OCI-LY7 (cell line): ENCODE data around the gene ARHGAP21. TPM values are rescaled to one million over a fixed set of nuclear protein-coding genes. Genes with fewer than 3 reads are reported as not detected.

ENCODE experiments used
- BruUV-seq: library from RNA; stranded (reverse); fragments of 400-500 nt; replicated peaks from 2 replicates; lab custom pipeline; 2021; lab: Mats Ljungman, UMichigan
- CTCF ChIA-PET: fragments of 300-600 bp; sonication (Branson Sonifier 250); formaldehyde crosslinking; loops from one replicate; lab custom pipeline; 2022; ENCODE audit warnings: antibody characterized with exemption; ENCODE audit not compliant: unreplicated experiment; lab: Charles Lee
- POLR2A ChIA-PET: fragments of 300-600 bp; sonication (Branson Sonifier 250); formaldehyde crosslinking; loops from one replicate; lab custom pipeline; 2022; ENCODE audit warnings: antibody characterized with exemption; lab: Charles Lee
- DNase-seq: peaks from one replicate; pipeline ENCODE4 v3.0.0-alpha.2; 2015; ENCODE audit warnings: low spot score
- H2AFZ ChIP-seq: fragments of 200-600 bp; sonication (generic), shearing (Covaris generic); 2 replicates; pipeline ENCODE4 v1.6.1; 2014; ENCODE audit warnings: mild to moderate bottlenecking, antibody characterized with exemption, low read length, moderate library complexity
- H3K27ac ChIP-seq: fragments of 200-600 bp; sonication (generic); 2 replicates; pipeline ENCODE4 v1.5.1; 2014; ENCODE audit warnings: mixed run types, low read depth, mild to moderate bottlenecking, moderate library complexity, low read length, inconsistent platforms; ENCODE audit not compliant: poor library complexity, severe bottlenecking
- H3K36me3 ChIP-seq: fragments of 200-600 bp; sonication (generic); 2 replicates; pipeline ENCODE4 v1.6.1; 2014; ENCODE audit warnings: mild to moderate bottlenecking, antibody characterized with exemption, low read length, moderate library complexity, mixed read lengths; ENCODE audit not compliant: insufficient read depth
- H3K4me1 ChIP-seq: fragments of 200-600 bp; sonication (generic); 2 replicates; pipeline ENCODE4 v1.5.1; 2014; ENCODE audit warnings: mild to moderate bottlenecking, low read length; ENCODE audit not compliant: insufficient read depth, poor library complexity, severe bottlenecking
- H3K4me2 ChIP-seq: fragments of 200-600 bp; sonication (generic); 2 replicates; pipeline ENCODE4 v1.6.1; 2014; ENCODE audit warnings: mild to moderate bottlenecking, low read length
- H3K4me3 ChIP-seq: fragments of 200-600 bp; sonication (generic); 2 replicates; pipeline ENCODE4 v1.5.1; 2014; ENCODE audit warnings: mild to moderate bottlenecking, low read depth, low read length; ENCODE audit not compliant: poor library complexity, severe bottlenecking
- H3K79me2 ChIP-seq: fragments of 200-600 bp; sonication (generic); 2 replicates; pipeline ENCODE4 v1.6.1; 2016; ENCODE audit warnings: low read depth, mild to moderate bottlenecking, low read length, moderate library complexity, mixed read lengths; ENCODE audit not compliant: insufficient read depth
- H3K9me2 ChIP-seq: fragments of 200-600 bp; sonication (generic); 2 replicates; pipeline ENCODE4 v1.6.1; 2016; ENCODE audit warnings: mild to moderate bottlenecking, low read length, mixed read lengths; ENCODE audit not compliant: insufficient read depth
- H3K9me3 ChIP-seq: fragments of 200-600 bp; sonication (generic); 2 replicates; pipeline ENCODE4 v1.6.1; 2014; ENCODE audit warnings: mild to moderate bottlenecking, mixed run types, low read length, mixed read lengths
- H4K20me1 ChIP-seq: fragments of 200-600 bp; sonication (generic); 2 replicates; pipeline ENCODE4 v1.6.1; 2014; ENCODE audit warnings: mild to moderate bottlenecking, antibody characterized with exemption, low read length, moderate library complexity, mixed read lengths; ENCODE audit not compliant: insufficient read depth
- EZH2phosphoT487 ChIP-seq: fragments of 200-600 bp; sonication (generic); IDR thresholded peaks from 2 replicates; pipeline ENCODE4 v1.6.1; 2018; ENCODE audit warnings: low read depth, borderline replicate concordance, mild to moderate bottlenecking, mixed run types, antibody characterized with exemption, low read length, moderate library complexity, mixed read lengths
- intact Hi-C: fragments of 100-400 bp; cut with micrococcal nuclease; formaldehyde crosslinking; loops from one replicate; pipeline ENCODE4 v1.10.0; 2022; ENCODE audit not compliant: unreplicated experiment
- total RNA-seq, 2 experiments: library from RNA; depleted of rRNA in 1 of 2; stranded (reverse); fragments of >200 nt in 1 of 2; shearing (Covaris generic) in 1 of 2; gene quantifications; 2 replicates each; pipeline ENCODE4 v1.2.3, GENCODE V29; 2014 to 2022
- TF ChIP-seq, protein P1 (sequence below): fragments of 200-600 bp; sonication (generic); conservative IDR thresholded peaks from 2 replicates; pipeline ENCODE4 v1.5.1; 2014; ENCODE audit warnings: mild to moderate bottlenecking, antibody characterized with exemption, low read length, moderate library complexity, mixed read lengths

ARHGAP21 gene
- total RNA-seq, 2 experiments from 2014 or later, result 24.2 to 44.9 TPM

DNA sequence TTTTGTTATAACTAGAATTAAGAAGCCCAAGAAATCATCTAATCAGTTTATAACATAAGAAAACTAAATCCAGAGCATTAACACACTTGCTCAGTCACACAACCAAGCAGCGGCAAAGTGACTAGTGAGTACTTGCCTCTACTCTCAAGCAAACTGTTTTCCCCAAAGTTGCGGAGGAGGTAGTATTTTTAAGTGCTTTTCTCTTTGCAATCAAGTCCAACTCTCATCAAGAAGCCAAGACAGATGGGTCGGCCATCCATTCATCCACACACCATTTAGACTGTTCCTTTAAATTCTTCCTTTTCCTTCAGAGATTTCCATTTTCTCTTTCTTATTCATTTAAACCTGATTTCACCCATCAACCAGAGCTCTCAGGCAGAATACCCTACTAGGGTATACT lies 25.4 kb downstream of the ARHGAP21 start:
- Histone ChIP-seq H4K20me1 (no peaks in the 10 kb centered on the region), H3K9me2 (no peaks in the 10 kb centered on the region), H3K27ac (no peak overlapping the region), H3K79me2 (no peaks in the 10 kb centered on the region), H3K4me1 (no peaks in the 10 kb centered on the region), H3K36me3 (no peaks in the 10 kb centered on the region), H3K4me2 (no peak overlapping the region), H2AFZ (no peak overlapping the region), H3K9me3 (no peaks in the 10 kb centered on the region), H3K4me3 (no peak overlapping the region)
- TF ChIP-seq, protein P1, sequence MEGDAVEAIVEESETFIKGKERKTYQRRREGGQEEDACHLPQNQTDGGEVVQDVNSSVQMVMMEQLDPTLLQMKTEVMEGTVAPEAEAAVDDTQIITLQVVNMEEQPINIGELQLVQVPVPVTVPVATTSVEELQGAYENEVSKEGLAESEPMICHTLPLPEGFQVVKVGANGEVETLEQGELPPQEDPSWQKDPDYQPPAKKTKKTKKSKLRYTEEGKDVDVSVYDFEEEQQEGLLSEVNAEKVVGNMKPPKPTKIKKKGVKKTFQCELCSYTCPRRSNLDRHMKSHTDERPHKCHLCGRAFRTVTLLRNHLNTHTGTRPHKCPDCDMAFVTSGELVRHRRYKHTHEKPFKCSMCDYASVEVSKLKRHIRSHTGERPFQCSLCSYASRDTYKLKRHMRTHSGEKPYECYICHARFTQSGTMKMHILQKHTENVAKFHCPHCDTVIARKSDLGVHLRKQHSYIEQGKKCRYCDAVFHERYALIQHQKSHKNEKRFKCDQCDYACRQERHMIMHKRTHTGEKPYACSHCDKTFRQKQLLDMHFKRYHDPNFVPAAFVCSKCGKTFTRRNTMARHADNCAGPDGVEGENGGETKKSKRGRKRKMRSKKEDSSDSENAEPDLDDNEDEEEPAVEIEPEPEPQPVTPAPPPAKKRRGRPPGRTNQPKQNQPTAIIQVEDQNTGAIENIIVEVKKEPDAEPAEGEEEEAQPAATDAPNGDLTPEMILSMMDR, result no peak
- TF ChIP-seq EZH2phosphoT487, result no peak
- intact Hi-C loops, result no loop called here
- POLR2A ChIA-PET, result interaction anchor here (0.7 to 1.3 kb wide), 4 partner anchors 9 to 320 kb away, joined by 3 to 4 read pairs (median 3); no protein-coding TSS in a partner anchor
- CTCF ChIA-PET, result no interaction called here
- BruUV-seq, result no TSS peak
- DNase-seq, result no peak

DNA sequence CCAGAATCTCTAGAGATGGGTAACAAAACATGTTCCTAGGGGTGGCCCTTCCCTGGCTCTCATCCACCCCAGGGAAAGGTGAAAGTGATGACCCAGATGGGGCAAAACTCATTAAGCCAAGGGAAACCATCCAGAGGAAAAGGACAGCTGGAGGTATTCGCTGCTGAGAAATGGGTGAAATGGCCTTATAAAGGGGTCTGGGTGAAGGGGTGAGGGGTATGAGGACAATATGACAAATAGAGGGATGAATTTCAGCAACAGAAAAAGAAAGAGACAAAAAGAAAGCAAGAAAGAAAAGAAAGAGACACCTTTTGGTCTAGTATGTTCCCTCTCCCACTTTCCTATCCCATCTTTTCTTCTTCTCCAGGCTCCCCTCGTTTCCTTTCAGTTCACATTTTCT lies 26.6 kb downstream of the ARHGAP21 start:
- Histone ChIP-seq H2AFZ (no peak overlapping the region), H3K27ac (no peak overlapping the region), H3K4me2 (no peak overlapping the region), H3K4me3 (no peak overlapping the region), H3K9me2 (no peaks in the 10 kb centered on the region), H3K79me2 (no peaks in the 10 kb centered on the region), H3K9me3 (no peaks in the 10 kb centered on the region), H4K20me1 (no peaks in the 10 kb centered on the region), H3K36me3 (no peaks in the 10 kb centered on the region), H3K4me1 (no peaks in the 10 kb centered on the region)
- intact Hi-C loops, result no loop called here
- DNase-seq, result no peak
- ChIA-PET CTCF (no interaction called here), POLR2A (interaction anchor here (0.6 to 0.9 kb wide), 3 partner anchors 8 to 84 kb away, joined by 3 to 4 read pairs (median 3); no protein-coding TSS in a partner anchor)
- no TSS peak for BruUV-seq
- TF ChIP-seq EZH2phosphoT487, result no peak
- TF ChIP-seq, protein P1, result no peak

DNA sequence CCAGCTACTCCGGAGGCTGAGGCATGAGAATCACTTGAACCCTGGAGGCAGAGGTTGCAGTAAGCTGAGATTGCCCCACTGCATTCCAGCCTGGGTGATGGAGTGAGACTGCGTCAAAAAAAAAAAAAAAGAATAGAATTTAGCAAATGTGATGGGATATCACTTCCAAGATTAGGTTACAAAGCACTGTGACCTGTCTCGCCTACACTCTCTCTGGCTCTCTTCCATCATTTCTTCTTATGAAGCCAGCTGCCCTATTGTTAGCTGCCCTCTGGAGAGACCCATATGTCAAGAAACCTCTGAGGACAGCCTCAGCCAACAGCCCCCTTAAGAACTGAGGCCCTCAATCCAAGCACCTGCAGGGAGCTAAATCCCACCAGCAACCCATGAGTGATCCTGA lies 28.2 kb downstream of the ARHGAP21 start:
- Histone ChIP-seq H4K20me1 (no peaks in the 10 kb centered on the region), H3K9me3 (no peaks in the 10 kb centered on the region), H3K9me2 (no peaks in the 10 kb centered on the region), H3K4me2 (no peak overlapping the region), H2AFZ (no peak overlapping the region), H3K36me3 (no peaks in the 10 kb centered on the region), H3K27ac (no peak overlapping the region), H3K4me3 (no peak overlapping the region), H3K79me2 (no peaks in the 10 kb centered on the region), H3K4me1 (no peaks in the 10 kb centered on the region)
- no peak for DNase-seq
- BruUV-seq, result no TSS peak
- intact Hi-C loops, result no loop called here
- ChIA-PET POLR2A (no interaction called here), CTCF (no interaction called here)
- TF ChIP-seq EZH2phosphoT487, result no peak
- TF ChIP-seq, protein P1, result no peak
